GM18520 (cell line): ENCODE results near the gene INS.
"Not testable (repeated sequence)": the region's sequence is repeated elsewhere in the genome, so short reads cannot be mapped to it uniquely, and the experiment has no call there.

Experiments
- ATAC-seq: cut with Tn5 transposase; IDR thresholded peaks from one replicate; pipeline ENCODE4 v1.9.1; 2021; ENCODE audit not compliant: unreplicated experiment

Gene INS

DNA sequence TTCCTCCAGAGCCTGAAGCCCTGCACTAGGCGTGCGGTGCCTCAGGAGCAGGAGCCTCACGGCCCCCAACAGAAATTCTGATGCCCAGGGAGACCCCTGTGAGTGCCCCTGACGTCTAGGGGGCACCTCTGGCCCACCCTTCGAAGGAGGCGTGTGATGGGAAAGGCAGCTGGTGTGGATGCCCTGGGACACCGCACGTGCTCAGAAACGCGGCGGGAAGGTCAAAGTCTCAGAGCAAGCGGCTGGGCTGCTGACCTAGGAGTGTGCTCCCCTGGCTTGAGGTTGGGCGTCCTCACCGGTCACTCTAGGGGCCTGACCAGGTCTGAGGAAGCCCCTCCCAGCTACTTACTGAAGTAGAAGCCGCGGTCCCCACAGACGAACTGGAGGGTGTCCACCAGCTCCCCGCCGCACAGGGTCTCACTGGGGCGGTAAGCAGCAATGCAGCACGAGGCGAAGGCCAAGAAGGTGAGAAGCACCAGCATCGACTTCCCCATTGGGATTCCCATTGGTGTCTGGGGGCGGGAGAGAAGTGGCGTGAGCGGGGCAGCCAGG lies 25.9 kb downstream of the INS start:
- ATAC-seq = no peak

DNA sequence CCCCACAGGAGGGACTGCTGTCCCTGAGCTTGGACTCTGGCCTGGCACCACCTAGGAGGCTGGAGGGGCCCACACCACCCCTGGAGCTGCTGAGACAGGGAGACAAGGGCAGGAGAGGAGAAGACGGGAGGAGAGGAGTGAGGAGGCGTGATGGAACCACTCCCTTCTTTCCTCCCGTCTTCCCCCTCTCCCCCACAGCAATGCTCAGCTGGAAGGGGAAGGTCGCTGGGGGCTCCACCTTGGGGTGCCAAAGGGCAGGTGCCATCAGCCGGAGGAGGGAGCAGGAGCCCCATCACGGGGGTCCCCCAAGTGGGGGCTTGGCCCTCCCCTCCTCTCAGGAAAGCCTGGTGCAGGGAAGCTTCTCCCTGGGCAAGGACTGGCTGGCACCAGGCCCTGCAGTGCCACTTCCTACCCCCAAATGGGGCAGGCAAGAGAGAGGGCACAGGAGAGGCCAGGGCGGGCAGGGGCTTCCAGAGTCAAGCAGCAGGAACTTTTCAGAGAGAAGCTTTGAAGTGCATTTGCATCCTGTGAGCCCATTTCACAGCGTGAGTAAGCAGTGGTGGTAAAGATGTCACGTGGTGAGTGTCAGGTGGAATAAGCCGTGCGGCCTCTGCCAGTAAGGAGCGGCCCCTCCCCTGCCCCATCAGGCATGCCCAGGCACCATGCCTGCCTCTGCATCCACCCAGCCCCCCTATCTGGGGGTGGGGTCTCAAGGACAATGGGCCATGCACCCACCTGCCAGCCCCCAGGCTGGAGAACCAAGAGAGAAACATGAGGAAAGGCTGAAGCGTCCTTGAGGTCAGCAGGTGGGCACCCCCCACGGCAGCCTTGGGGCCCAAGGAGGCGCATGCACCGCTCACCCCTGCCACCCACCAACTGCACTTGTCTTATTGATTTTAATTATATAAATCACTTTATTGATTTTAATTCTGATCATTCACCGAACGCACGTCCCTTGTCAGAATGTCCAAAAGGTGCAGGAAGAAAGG lies 26.7 kb downstream of the INS start:
- ATAC-seq = no peak

DNA sequence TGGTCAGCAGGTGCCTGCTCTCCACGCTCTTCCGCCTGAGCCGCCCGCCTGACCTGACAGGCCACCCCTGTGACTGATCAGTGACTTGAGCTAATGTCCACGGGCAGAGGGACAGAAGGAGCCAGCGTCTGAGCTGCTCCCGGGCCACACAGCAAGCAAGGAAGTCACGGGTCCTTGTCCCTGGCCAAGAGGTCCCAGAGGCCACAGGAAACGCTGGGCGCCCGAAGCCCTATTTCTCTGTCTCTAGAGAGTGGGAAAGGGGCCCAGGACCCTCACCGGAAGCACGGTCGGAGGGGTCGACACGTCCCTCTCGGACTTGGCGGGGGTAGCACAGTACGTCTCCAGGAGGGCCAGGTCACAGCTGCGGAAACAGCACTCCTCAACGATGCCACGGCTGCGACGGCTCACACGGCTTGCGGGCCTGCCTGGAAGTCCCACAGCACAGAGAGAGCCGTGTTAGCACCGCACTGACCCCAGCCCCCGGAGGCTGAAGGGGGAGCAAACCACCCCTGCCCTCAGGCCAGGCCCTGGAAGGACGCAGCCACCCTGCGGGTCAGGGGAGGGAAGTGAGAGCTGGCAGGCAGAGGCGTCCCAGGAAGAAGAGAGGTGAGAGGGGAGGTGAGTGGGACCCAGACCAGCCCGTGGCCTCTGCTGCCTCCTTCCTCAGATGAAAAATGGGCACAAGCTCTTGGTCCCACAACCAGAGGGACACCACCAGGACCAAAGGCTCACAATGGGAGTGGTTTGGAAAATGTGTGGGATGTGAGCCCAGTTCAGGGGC lies 27.6 kb downstream of the INS start:
- ATAC-seq = no peak

DNA sequence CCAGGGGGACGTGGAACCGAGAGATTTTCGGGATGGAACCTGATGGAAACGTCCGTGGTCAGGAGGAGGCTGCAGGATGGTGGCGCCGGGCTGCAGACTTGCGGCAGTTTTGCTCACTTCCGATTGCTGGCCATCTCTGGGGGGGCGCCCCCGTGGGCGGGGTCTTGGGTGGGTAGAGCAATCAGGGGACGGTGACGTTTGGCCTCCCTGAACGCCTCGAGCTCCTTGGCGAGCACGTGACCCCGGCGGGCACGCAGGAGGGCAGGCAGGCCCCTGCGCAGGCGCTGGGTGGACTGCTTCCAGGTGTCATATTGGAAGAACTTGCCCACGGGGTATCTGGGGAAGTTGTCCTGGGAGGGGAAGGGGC lies 28.2 kb downstream of the INS start:
- no peak for ATAC-seq

DNA sequence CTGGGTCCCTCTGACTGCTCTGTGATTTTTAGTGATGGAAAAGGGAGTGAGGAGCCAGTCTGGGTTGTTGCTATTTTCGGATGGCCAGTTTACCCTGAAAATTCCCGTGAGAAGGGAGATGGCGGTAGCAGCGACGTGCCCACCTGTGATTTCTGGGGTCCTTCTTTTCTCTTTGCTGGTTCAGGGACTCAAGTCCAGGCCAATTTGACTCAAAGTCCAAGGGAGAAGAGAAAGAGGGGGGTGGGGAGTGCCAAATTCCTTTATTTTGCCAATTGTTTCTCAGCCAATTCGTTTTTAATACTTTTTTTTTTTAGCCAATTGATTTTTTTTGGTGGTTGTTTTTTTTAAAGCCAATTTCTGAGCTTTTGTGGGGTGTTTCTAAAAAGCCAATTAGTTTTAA lies 28.8 kb downstream of the INS start:
- ATAC-seq = no peak

DNA sequence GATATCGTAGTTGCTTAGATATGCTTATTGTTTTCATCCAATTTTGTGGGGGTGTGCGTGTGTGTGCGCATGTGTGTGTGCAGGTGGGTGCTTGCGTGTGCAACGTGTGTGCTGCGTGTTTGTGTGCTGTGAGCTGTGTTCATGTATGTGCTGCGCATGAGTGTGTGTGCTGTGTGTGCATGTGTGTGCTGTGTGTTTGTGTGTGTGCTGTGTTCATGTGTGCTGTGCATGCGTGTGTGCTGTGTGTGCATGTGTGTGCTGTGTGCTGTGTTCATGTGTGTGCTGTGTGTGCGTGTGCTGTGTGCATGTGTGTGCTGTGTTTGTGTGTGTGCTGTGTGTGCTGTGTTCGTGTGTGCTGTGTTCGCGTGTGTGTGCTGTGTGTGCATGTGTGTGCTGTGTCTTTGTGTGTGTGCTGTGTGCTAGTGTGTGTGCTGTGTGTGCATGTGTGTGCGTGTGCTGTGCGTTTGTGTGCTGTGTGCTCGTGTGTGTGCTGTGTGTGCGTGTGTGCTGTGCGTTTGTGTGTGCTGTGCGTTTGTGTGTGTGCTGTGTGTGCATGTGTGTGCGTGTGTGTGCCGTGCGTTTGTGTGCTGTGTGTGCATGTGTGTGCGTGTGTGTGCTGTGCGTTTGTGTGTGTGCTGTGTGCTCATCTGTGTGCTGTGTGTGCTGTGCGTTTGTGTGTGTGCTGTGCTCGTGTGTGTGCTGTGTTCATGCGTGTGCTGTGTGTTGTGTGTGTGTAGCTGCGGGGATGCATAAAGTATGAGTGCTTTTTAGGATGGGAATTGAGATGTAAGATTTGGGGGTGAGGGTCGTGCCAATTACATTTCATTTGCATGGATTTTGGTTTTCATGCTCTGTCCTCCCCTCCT lies 29.4 kb downstream of the INS start:
- ATAC-seq = no peak

DNA sequence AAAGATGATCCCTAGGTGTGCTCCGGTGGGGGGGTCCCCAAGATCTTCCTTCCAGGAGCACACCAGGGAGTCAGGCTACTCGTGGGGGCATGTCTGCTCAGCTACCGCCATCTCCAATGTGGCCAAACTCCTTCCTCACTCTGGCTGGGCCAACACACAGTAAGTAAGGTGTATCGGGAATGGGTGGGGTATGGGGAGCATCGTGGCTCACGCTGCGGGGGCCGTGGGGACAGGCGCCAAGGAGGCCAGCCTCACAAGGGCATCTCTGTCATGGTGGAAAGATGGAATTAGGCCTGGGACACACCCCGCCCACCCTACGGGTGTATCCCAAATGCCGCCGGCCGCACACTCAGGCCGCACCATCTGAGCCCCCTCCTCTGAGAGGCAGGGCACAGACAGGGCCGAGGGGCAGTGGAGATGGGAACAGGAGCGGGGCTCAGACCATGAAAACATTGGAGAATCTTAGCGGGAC lies 30.1 kb downstream of the INS start:
- no peak for ATAC-seq

DNA sequence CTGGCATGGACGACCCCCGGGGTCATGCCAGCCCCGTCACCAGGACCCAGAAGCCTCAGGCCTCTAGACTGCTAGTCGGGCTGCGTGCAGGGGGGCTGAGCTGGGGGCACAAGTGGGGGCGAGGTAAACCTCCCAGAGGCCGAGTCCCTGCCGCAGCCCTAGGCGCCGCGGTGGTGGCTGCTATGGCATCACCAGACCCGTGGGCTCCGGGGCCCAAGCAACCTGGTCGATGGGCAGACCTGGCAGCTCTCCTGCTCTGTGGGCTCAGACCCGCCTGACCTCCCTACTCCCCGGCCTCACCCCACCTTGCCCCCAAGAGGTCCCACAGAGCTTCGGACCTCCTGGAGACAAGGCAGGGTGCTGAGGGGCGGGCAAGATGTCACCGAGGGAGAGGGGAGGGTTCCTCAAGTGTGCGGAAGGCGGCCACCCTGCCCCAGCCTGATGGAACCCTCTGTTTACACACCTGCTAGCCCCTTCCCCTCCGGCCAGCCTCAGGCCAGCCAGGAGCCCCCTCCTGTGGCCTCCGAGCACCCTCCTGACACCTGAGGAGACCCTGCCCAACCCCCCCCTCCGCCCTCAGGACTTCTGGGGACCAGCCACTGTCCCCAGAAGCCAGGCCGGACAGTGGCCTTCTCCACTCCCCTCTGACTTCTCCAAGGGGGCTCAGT lies 31.2 kb downstream of the INS start:
- ATAC-seq = no peak

DNA sequence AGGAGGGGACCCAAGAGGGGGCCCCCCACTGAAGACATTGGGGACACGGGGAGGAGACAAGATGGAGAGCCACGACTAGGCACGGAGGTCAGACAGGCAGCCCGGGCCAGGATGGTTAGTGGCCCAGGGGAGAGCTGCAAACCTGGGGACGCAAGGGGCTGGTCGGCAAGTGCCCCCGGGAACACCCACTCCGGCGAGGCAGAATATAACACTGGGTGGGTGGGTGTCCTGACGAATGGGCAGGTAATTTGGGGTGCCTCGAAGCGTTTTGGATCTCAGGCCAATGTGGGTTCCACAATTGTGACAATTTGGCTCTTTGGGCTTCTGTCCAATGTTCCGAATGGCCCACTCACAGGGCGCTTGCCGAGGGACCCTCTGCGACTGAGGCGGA lies 31.7 kb downstream of the INS start:
- ATAC-seq = no peak

DNA sequence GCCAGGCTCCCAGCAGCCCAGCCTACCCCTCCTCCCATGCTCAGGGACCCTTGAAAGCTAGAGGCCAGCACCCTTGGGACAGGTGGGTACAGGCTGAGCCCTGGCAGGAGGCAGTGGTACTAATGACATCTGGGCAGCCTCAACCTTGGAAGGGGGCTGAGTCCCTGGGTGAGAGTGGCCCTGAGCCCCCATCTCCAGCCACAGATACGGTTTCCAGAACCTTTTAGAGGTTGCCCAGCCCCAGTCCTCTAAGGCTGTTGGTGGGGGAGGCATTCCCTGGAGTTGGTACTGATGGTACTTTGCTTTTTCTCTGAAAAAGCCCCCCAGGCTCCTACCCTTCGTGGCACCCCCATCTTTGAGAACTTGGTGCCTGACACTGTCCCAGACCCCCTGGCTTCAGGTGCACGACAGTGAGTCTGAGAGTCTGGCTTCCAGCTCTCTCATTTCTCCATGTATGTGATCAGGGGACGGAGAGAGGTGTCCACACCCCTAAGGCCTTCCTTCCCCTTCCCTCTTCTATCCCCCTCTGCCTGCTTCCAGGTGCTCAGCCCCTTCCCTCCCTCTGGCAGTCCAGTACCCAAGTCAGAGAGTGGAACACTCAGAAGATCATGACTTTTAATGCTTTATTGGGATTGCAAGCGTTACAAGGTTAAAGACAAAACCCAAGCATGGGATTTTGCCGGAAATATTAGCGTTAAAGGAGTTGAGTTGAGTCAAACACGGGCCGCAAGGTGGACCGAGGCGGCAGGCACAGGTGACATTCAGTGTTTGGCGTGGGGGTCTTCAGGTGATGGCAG lies 32.3 kb downstream of the INS start:
- no peak for ATAC-seq

DNA sequence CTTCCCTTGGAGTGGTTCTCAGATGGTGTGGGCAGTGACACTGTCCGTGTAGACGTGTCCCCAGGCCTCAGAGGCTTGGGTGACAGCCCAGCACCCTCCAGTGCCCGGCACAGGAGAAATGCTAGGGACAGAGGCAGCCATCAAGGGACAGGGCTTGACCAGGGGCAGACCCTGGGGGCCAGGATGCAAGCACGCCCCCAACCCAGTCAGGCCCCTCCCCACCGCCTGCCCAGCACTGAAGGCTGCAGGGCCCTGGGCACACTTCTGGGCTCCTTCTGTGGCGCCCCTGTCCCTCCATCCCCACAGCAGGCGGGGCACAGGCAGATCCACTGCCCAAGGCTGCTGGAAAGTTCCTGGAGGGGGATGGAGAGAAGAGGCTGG lies 32.9 kb downstream of the INS start:
- no peak for ATAC-seq

DNA sequence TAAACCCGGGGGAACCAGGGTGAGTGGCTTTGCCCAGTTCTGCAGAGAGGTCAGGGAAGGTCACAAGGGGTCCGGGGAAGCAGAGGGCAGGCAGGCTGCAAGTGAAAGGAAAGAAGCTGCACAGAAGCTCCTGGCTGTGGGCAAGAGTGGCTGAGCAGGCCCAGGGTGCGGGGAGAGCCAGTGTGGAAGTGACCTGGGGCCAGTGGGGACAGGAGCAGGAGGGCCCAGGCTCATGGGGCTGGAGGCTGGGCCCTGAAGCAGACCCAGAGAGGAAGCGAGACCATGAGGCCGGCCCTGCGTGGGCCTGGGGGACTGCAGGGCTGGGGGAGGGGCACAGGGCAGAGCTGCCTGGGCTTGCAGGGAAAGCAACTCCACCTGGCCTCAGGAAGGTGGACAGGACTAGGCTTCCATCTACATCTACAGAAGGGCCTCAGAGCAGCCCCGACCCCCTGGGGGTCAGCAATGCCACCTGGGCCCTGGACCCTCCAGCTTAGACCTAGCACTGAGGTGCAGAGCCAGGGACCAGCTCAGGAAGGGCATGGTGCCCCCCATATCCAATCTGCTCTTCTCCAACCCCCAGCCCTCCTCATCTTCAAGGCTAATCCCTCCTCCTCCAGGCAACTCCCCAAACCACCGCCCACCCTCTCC lies 33.4 kb downstream of the INS start:
- ATAC-seq = no peak

DNA sequence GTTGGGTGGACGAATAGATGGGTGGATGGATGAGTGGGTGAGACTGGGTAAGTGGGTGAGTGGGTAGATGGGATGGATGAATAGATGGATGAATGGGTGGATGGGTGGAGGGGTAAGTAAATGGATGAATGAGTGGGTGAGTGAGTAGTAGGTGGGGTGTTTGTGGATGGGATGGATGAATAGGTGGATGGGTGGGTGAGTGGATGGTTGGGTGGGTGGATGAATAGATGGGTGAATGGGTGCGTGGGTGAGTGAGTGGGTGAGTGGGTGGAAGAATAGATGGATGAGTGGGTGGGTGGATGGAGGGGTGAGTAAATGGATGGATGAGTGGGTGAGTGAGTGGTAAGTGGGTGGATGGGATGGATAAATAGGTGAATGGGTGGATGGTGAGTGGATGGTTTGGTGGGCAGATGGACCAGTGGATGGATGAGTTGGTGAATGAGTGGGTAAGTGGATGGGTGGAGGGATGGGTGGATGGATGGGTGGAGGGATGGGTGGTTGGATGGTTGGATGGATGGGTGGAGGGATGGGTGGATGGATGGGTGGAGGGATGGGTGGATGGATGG lies 34.4 kb downstream of the INS start:
- ATAC-seq = no peak

DNA sequence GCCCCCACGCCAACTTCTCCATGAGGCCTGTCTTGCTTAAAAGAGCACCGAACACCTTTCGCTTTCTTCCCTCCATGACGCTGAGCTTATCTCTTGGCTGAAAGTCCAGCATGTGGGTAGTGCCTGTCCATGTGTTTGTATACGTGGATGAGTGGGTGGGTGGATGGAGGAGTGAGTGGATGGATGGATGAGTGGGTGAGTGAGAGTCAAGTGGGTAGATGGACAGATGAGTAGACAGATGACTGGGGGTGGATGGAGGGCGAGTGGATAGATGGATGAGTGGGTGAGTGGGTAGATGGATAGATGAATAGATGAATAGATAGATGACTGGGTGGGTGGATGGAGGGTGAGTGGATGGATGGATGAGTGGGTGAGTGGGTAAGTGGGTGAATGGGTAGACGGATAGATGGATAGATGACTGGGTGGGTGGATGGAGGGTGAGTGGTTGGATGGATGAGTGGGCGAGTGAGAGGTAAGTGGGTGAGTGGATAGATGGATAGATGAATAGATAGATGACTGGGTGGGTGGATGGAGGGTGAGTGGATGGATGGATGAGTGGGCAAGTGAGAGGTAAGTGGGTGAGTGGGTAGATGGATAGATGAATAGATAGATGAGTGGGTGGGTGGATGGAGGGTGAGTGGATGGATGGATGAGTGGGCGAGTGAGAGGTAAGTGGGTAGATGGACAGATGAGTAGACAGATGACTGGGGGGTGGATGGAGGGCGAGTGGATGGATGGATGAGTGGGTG lies 36.1 kb downstream of the INS start:
- not testable (repeated sequence) for ATAC-seq

DNA sequence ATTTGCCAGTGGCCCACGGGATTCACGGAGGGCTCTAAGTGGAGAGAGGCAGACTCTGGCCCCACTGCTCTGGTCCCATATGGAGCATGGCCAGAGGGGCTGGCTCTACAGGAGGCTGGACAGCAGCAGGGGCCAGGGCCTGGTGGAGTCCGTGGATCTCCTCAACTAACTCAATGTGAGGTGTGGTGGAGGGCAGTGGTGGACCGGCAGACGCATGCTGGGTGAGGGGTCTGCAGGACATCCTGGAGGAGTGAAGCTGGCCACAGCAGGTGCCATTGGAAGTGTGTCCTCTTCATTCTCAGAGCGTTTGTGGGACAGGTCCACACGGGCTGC lies 37.4 kb downstream of the INS start:
- no peak for ATAC-seq

DNA sequence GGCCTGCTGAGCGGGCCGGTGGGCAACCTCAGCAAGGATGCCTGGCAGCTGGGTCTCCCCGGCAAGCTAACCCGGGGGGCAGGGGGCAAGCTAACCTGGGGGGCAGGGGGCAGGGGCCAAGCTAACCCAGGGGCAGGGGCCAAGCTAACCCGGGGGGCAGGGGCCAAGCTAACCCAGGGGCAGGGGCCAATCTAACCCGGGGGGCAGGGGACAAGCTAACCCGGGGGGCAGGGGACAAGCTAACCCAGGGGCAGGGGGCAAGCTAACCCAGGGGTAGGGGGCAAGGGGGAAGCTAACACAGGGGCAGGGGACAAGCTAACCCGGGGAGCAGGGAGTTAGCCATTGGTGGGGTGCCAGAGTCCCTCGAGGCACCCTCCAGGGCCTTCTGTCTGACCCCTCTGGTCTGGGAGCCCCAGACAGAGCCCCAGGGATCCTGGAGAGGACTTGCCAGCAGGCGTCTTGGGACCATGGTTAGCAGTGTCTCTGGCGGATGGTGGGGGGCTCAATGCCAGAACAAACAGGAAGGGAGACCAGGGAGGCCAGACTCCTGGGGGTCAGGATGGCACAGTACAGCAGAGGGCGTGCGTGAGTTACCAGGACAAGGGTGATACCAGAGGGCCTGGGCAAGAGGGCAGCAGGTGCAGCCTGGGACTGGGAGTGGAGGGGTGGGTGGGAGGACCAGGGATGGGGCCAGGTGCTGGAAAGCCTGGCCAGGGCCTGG lies 37.9 kb downstream of the INS start:
- no peak for ATAC-seq

DNA sequence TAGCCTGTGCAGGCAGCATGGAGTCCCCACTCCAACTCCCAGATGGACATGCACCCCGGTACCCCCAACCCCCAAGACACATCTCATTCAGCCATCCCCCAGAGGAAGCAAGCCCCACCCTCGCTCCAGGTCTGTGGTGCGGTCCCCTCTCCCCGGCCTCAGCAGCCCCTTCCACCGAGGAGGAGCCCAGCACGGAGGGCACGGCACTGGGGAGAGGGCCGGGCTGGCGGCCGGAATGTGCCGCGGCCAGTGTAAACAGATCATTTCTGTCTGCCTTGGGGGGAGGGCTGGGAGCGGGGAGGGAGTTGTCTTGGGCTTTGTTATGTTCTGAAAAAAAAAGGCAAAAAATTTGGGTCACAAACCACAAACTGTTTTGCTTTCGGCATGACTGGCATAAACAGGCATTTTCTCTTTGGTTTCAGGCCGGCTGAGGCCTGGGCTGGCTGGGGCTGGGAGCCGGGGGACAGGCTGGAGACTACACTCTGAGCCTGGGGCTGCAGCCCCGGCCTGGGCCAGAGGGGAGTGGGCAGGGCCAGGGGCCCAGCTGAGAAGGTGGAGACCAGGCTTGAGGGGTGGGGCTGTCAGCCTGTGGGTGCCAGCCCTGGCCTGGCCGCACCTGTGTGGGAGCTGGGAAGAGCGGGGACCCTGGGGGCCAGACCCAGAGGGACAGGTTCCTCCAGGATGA lies 38.6 kb downstream of the INS start:
- no peak for ATAC-seq
